ENCODE results near the gene DRAP1. TPM values are rescaled to one million over a fixed set of nuclear protein-coding genes. Genes with fewer than 3 reads are reported as not detected.

The DRAP1 gene
- total and polyA plus RNA-seq, 9 of the 15 experiments (the other 6 are each of a cell fraction or from before 2014, with no cell fraction given) = 9.6 to 200 (median 92.9) TPM

- TF ChIP-seq MECOM (CRISPR knock-in tag; IDR thresholded peaks at IDR 0.05) = no peak
- no peak for TF ChIP-seq NCOA1 (IDR thresholded peaks at IDR 0.05; ENCODE audit: low read depth)
- no peak for TF ChIP-seq RAD51 (IDR thresholded peaks at IDR 0.05; ENCODE audit: borderline replicate concordance, low read depth)
- TF ChIP-seq, protein P1, sequence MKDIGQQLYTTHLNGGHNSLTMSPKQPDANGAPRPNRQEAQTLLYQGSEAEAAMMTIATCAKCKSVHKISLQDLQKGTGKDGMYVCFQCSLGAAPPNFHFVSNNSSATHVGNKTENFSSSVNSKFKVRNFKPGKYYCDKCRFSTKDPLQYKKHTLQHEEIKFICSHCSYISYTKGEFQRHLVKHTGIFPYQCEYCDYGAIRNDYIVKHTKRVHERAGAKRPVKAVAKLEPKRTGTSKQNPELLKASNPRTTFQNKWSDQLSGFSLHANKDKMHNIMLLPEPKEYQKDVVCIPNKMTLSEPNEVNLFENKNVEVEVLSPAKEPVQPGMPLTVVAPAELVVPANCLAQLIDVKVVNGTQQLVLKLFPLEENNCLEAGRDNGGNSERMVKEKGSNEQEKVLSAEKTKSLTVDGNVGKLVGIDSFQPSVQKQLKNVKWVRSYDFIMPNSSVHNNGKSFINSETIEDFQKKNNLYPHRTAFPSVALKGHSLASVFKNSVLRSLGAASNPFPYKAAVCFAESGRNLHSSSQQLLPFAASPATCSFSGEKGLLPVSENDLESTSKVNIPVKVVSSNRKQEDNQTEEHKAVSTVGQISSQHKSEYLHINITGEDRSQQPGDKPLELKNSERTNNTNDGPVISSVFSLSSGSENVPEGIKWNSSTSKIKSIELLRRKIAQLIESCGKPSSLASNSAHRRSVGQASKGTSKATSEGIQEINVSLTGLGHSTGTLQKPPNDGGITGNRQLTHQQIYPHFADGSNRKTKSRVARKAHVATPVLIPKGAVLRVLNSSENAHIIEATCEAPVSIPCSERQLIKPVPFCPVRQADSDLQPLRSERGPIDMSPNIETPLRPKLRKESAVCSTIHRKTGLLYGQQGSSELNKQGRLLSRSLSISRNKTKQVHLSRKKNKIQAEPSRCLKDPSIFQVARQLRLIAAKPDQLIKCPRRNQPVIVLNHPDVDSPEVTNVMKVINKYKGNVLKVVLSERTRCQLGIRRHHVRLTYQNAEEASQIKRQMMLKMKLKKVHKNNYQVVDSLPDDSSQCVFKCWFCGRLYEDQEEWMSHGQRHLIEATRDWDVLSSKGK (CRISPR knock-in tag; IDR thresholded peaks at IDR 0.05) = no peak
- TF ChIP-seq ZNF175 (CRISPR knock-in tag; IDR thresholded peaks at IDR 0.05; ENCODE audit: low read depth) = no peak
- TF ChIP-seq FOXK2 (conservative IDR thresholded peaks at IDR 0.05 in 1 of 2, IDR thresholded peaks at IDR 0.05 in 1 of 2; ENCODE audit: low read depth in 2 of 2) = no peak
- no peak for TF ChIP-seq ELF4 (CRISPR knock-in tag; IDR thresholded peaks at IDR 0.05)
- TF ChIP-seq SAFB2 (IDR thresholded peaks at IDR 0.05; ENCODE audit: borderline replicate concordance, low read depth, low read length, severe bottlenecking) = no peak
- TF ChIP-seq, protein P2, sequence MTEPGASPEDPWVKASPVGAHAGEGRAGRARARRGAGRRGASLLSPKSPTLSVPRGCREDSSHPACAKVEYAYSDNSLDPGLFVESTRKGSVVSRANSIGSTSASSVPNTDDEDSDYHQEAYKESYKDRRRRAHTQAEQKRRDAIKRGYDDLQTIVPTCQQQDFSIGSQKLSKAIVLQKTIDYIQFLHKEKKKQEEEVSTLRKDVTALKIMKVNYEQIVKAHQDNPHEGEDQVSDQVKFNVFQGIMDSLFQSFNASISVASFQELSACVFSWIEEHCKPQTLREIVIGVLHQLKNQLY (CRISPR knock-in tag; conservative IDR thresholded peaks at IDR 0.05) = peak in 1 of 2 experiments; percentile 64; a peak in 1 of 4 replicates
- no peak; the same call in 1 of the 2 replicates for TF ChIP-seq ARID1B (IDR thresholded peaks at IDR 0.05)
- peak; percentile 100 for TF ChIP-seq NEUROD1 (IDR thresholded peaks at IDR 0.05; ENCODE audit: borderline replicate concordance, low read depth, low read length, partially characterized antibody)
- peak; percentile 64; the same call in 1 of the 2 replicates for TF ChIP-seq ZBTB1 (CRISPR knock-in tag; IDR thresholded peaks at IDR 0.05; ENCODE audit: borderline replicate concordance, low read depth)
- no peak for TF ChIP-seq CHD4 (IDR thresholded peaks at IDR 0.05; ENCODE audit: insufficient read depth, insufficient replicate concordance, low read depth, low read length, poor library complexity, severe bottlenecking)
- TF ChIP-seq NCOA2 (IDR thresholded peaks at IDR 0.05; ENCODE audit: partially characterized antibody in 2 of 2) = no peak
- TF ChIP-seq, protein P3, sequence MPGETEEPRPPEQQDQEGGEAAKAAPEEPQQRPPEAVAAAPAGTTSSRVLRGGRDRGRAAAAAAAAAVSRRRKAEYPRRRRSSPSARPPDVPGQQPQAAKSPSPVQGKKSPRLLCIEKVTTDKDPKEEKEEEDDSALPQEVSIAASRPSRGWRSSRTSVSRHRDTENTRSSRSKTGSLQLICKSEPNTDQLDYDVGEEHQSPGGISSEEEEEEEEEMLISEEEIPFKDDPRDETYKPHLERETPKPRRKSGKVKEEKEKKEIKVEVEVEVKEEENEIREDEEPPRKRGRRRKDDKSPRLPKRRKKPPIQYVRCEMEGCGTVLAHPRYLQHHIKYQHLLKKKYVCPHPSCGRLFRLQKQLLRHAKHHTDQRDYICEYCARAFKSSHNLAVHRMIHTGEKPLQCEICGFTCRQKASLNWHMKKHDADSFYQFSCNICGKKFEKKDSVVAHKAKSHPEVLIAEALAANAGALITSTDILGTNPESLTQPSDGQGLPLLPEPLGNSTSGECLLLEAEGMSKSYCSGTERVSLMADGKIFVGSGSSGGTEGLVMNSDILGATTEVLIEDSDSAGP (CRISPR knock-in tag; IDR thresholded peaks at IDR 0.05) = no peak
- TF ChIP-seq SIN3A (IDR thresholded peaks at IDR 0.05; ENCODE audit: borderline replicate concordance in 2 of 2, control insufficient read depth in 1 of 2, low read depth in 2 of 2, low read length in 2 of 2) = peak in 1 of 2 experiments; percentile 79; a peak in 2 of 4 replicates
- peak; percentile 46; the same call in 1 of the 2 replicates for TF ChIP-seq POLR2A (conservative IDR thresholded peaks at IDR 0.05)
- no peak for TF ChIP-seq CBFA2T3 (IDR thresholded peaks at IDR 0.05)
Measured at GRCh38 chr11:65919141-65919572, at the start of gene DRAP1 (continued).
